ENCODE measurements around the gene ZSWIM3. TPM values are rescaled to one million over a fixed set of nuclear protein-coding genes. Genes with fewer than 3 reads are reported as not detected.

Gene ZSWIM3
- total and polyA plus RNA-seq, 2 of the 13 experiments (the other 11 are each of a cell fraction or from before 2014, with no cell fraction given), result 5.2 to 5.8 TPM

DNA sequence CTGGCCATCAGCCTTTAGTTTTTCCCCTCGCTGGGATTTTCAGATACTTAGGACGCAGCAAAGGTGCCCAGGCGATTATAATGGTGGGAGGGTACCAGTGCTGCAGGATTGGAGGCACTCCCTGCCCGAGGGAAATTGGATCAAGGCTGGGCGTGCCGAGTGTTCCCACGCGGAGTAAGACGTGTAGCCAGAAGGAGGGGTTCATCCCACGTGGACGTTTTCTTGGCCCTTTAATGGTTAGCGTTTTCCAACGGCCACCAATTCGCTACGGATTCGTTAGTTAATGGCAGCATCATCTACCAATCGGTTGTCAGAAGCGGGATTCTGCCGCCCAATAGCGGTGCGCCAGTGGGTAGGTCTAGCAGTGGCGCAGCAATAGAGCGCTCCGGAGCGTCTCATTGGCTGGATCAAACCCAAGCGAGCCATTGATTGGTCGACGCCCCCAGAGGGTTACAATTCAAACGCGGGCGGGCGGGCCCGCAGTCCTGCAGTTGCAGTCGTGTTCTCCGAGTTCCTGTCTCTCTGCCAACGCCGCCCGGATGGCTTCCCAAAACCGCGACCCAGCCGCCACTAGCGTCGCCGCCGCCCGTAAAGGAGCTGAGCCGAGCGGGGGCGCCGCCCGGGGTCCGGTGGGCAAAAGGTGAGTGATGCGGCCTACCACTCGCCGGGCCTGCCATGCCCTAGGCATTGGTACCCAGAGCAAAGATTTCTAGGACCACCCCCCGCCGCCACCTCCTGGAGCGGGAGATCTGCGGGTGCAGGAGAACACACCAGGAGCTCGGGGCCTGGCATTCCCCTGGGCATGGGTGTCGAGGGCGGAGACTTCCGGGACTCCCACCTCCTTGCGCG is 45.0 kb upstream of the ZSWIM3 start, which contains the start of gene UBE2C (continued):
- no peak for TF ChIP-seq ZNF550 (CRISPR knock-in tag; IDR thresholded peaks at IDR 0.05; ENCODE audit: borderline replicate concordance)
- peak; percentile 20; the same call in 1 of the 2 replicates for TF ChIP-seq ETV6 (CRISPR knock-in tag; conservative IDR thresholded peaks at IDR 0.05)
- peak; percentile 59; the same call in 1 of the 2 replicates for TF ChIP-seq GRHL1 (CRISPR knock-in tag; conservative IDR thresholded peaks at IDR 0.05)
- TF ChIP-seq, protein P1, sequence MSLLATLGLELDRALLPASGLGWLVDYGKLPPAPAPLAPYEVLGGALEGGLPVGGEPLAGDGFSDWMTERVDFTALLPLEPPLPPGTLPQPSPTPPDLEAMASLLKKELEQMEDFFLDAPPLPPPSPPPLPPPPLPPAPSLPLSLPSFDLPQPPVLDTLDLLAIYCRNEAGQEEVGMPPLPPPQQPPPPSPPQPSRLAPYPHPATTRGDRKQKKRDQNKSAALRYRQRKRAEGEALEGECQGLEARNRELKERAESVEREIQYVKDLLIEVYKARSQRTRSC (CRISPR knock-in tag; IDR thresholded peaks at IDR 0.05; ENCODE audit: low read depth), result no peak
- no peak for TF ChIP-seq PLSCR1 (CRISPR knock-in tag; IDR thresholded peaks at IDR 0.05; ENCODE audit: borderline replicate concordance)
- no peak for TF ChIP-seq GPBP1L1 (CRISPR knock-in tag; IDR thresholded peaks at IDR 0.05)
- TF ChIP-seq ISX (CRISPR knock-in tag; conservative IDR thresholded peaks at IDR 0.05), result no peak
- peak; percentile 36; the same call in 1 of the 2 replicates for TF ChIP-seq KMT2A (CRISPR knock-in tag; IDR thresholded peaks at IDR 0.05)
- TF ChIP-seq, protein P2, sequence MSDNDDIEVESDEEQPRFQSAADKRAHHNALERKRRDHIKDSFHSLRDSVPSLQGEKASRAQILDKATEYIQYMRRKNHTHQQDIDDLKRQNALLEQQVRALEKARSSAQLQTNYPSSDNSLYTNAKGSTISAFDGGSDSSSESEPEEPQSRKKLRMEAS (IDR thresholded peaks at IDR 0.05), result peak; percentile 73
- no peak; the same call in 1 of the 2 replicates for TF ChIP-seq EED (CRISPR knock-in tag; IDR thresholded peaks at IDR 0.05)
- peak; percentile 5 for TF ChIP-seq MED8 (CRISPR knock-in tag; IDR thresholded peaks at IDR 0.05; ENCODE audit: insufficient replicate concordance)
- peak; percentile 91; the same call in 1 of the 2 replicates for TF ChIP-seq ZNF749 (CRISPR knock-in tag; IDR thresholded peaks at IDR 0.05; ENCODE audit: borderline replicate concordance)
- no peak for TF ChIP-seq MTA3 (CRISPR knock-in tag; IDR thresholded peaks at IDR 0.05)
- peak; percentile 64; the same call in 1 of the 2 replicates for TF ChIP-seq ZNF776 (CRISPR knock-in tag; IDR thresholded peaks at IDR 0.05)
- TF ChIP-seq, protein P3, sequence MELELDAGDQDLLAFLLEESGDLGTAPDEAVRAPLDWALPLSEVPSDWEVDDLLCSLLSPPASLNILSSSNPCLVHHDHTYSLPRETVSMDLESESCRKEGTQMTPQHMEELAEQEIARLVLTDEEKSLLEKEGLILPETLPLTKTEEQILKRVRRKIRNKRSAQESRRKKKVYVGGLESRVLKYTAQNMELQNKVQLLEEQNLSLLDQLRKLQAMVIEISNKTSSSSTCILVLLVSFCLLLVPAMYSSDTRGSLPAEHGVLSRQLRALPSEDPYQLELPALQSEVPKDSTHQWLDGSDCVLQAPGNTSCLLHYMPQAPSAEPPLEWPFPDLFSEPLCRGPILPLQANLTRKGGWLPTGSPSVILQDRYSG (CRISPR knock-in tag; IDR thresholded peaks at IDR 0.05), result no peak
- TF ChIP-seq ZNF343 (CRISPR knock-in tag; IDR thresholded peaks at IDR 0.05), result no peak
- TF ChIP-seq ZNF562 (CRISPR knock-in tag; IDR thresholded peaks at IDR 0.05; ENCODE audit: borderline replicate concordance), result no peak
- TF ChIP-seq STAT5B (CRISPR knock-in tag; IDR thresholded peaks at IDR 0.05), result 0 out of 2 replicates have a peak, but pooled peaks have one; percentile 60
- TF ChIP-seq NFRKB (IDR thresholded peaks at IDR 0.05), result no peak
- TF ChIP-seq FOXJ3 (CRISPR knock-in tag; IDR thresholded peaks at IDR 0.05; ENCODE audit: borderline replicate concordance), result no peak
- TF ChIP-seq ZNF616 (CRISPR knock-in tag; IDR thresholded peaks at IDR 0.05; ENCODE audit: low read depth), result no peak
- TF ChIP-seq PLRG1 (conservative IDR thresholded peaks at IDR 0.05), result no peak
- TF ChIP-seq MXI1 (IDR thresholded peaks at IDR 0.05; ENCODE audit: borderline replicate concordance, low read depth, low read length), result peak; percentile 90; the same call in 2 of the 3 replicates
- peak; percentile 72 for TF ChIP-seq SP4 (CRISPR knock-in tag; IDR thresholded peaks at IDR 0.05)
- peak; percentile 66 for TF ChIP-seq PHF5A (CRISPR knock-in tag; IDR thresholded peaks at IDR 0.05; ENCODE audit: low read depth, unreplicated experiment)

Data from HepG2 (cell line).